GM12878 (cell line): ENCODE data around the gene NME7. TPM values are rescaled to one million over a fixed set of nuclear protein-coding genes. Genes with fewer than 3 reads are reported as not detected.

Source experiments
- ATAC-seq: fragments of 200-7000 bp; cut with Tn5 transposase; 3 replicates; pipeline ENCODE4 v1.9.1; 2020; ENCODE audit warnings: mild to moderate bottlenecking, moderate library complexity
- BruUV-seq: library from RNA; stranded (reverse); fragments of 400-500 nt; replicated peaks from 2 replicates; lab custom pipeline; 2021; lab: Mats Ljungman, UMichigan
- CTCF ChIA-PET: fragments of 300-600 bp; sonication (Branson Sonifier 250); formaldehyde crosslinking; extraction: SDS; loops from one replicate; lab custom pipeline; 2021; ENCODE audit warnings: inconsistent platforms; lab: Yijun Ruan, JAX
- POLR2A ChIA-PET: fragments of 350-600 bp; formaldehyde crosslinking; extraction: SDS; loops from one replicate; lab custom pipeline; 2021; ENCODE audit warnings: inconsistent platforms; lab: Charles Lee
- RAD21 ChIA-PET: fragments of 300-600 bp; sonication (Branson Sonifier 250); formaldehyde crosslinking; loops from one replicate; lab custom pipeline; 2023; ENCODE audit warnings: antibody characterized with exemption; ENCODE audit not compliant: unreplicated experiment; lab: Charles Lee
- SMC1A ChIA-PET: fragments of 300-600 bp; sonication (Branson Sonifier 250); formaldehyde crosslinking; loops from one replicate; lab custom pipeline; 2023; ENCODE audit not compliant: unreplicated experiment, uncharacterized antibody; lab: Charles Lee
- DNase-seq: peaks from one replicate; pipeline ENCODE4 v3.0.0-alpha.2; 2011; ENCODE audit warnings: low read depth, low spot score
- FAIRE-seq: peaks from 3 replicates; lab custom pipeline; 2011; peaks lifted over from hg19 to GRCh38; lab: Jason Lieb, UNC
- H2AFZ ChIP-seq: 2 replicates; pipeline ENCODE4 v1.6.0; 2011; ENCODE audit warnings: low read depth, low read length, control low read depth; ENCODE audit not compliant: control insufficient read depth
- H3K27ac ChIP-seq: 2 replicates; pipeline ENCODE4 v1.5.1; 2011; ENCODE audit warnings: control low read depth; ENCODE audit not compliant: control insufficient read depth, insufficient read depth
- H3K27me3 ChIP-seq, 2 experiments: replicated peaks in 1 of 2; 2 replicates each; pipeline versions ENCODE4 v1.6.0 to v1.6.1; 2011; ENCODE audit warnings: low read length in 1 of 2; ENCODE audit not compliant: control insufficient read depth in 2 of 2, insufficient read depth in 2 of 2
- H3K36me3 ChIP-seq, 2 experiments: 2 replicates each; pipeline ENCODE4 v1.5.1; 2011; ENCODE audit warnings: low read length in 1 of 2; ENCODE audit not compliant: control insufficient read depth in 2 of 2, insufficient read depth in 2 of 2
- H3K4me1 ChIP-seq: 2 replicates; pipeline ENCODE4 v1.6.1; 2011; ENCODE audit warnings: mild to moderate bottlenecking, low read length, moderate library complexity, mixed read lengths; ENCODE audit not compliant: control insufficient read depth, insufficient read depth
- H3K4me2 ChIP-seq: 2 replicates; pipeline ENCODE4 v1.6.0; 2011; ENCODE audit warnings: control low read depth; ENCODE audit not compliant: control insufficient read depth, insufficient read depth
- H3K4me3 ChIP-seq: fragments of 200-600 bp; sonication (generic); 2 replicates; pipeline ENCODE4 v1.5.1; 2016
- H3K79me2 ChIP-seq: 2 replicates; pipeline ENCODE4 v1.6.0; 2011; ENCODE audit warnings: low read length; ENCODE audit not compliant: control insufficient read depth, insufficient read depth
- H3K9ac ChIP-seq: 2 replicates; pipeline ENCODE4 v1.8.0; 2011; ENCODE audit warnings: low read length, control low read depth, mixed read lengths; ENCODE audit not compliant: control insufficient read depth, insufficient read depth
- H3K9me3 ChIP-seq: replicated peaks from 3 replicates; pipeline ENCODE4 v1.5.1; 2011; ENCODE audit warnings: mild to moderate bottlenecking, low read length; ENCODE audit not compliant: control insufficient read depth, insufficient read depth
- H4K20me1 ChIP-seq: 2 replicates; pipeline ENCODE4 v1.6.0; 2011; ENCODE audit not compliant: control insufficient read depth, insufficient read depth
- ASH2L ChIP-seq: fragments of 300-600, 200-600 bp; sonication (generic); IDR thresholded peaks from 2 replicates; pipeline ENCODE4 v1.6.1; 2017; ENCODE audit warnings: low read depth, mild to moderate bottlenecking, borderline replicate concordance
- ATF3 ChIP-seq: IDR thresholded peaks from 2 replicates; pipeline ENCODE4 v1.6.1; 2011; ENCODE audit warnings: low read depth, mild to moderate bottlenecking, low read length, moderate library complexity, borderline replicate concordance; ENCODE audit errors: extremely low read depth
- CBX5 ChIP-seq: sonication (generic); IDR thresholded peaks from 2 replicates; pipeline ENCODE4 v1.6.1; 2016; ENCODE audit warnings: low read depth, moderate library complexity, mild to moderate bottlenecking, inconsistent platforms
- CTCF ChIP-seq, 3 experiments: IDR thresholded peaks in 2 of 3; conservative IDR thresholded peaks in 1 of 3; 2 replicates each; pipeline ENCODE4 v1.5.1; 2011; ENCODE audit warnings: low read depth in 3 of 3, low read length in 3 of 3, mild to moderate bottlenecking in 3 of 3, control low read depth in 2 of 3, moderate library complexity in 2 of 3, inconsistent platforms in 1 of 3, mixed read lengths in 1 of 3; ENCODE audit not compliant: control insufficient read depth in 2 of 3, insufficient read depth in 1 of 3; ENCODE audit errors: extremely low read depth in 1 of 3
- EED ChIP-seq: sonication (generic); IDR thresholded peaks from 2 replicates; pipeline ENCODE4 v1.6.1; 2016; ENCODE audit warnings: antibody characterized with exemption, low read depth
- HDAC2 ChIP-seq: fragments of 200-600 bp; sonication (generic); IDR thresholded peaks from 2 replicates; pipeline ENCODE4 v1.6.1; 2017
- HDGF ChIP-seq: fragments of 450-650 bp; IDR thresholded peaks from 2 replicates; pipeline ENCODE4 v1.6.1; 2016; ENCODE audit warnings: antibody characterized with exemption
- MEF2B ChIP-seq: fragments of 450-650 bp; IDR thresholded peaks from 2 replicates; pipeline ENCODE4 v1.6.1; 2018; ENCODE audit warnings: mild to moderate bottlenecking, moderate library complexity; ENCODE audit not compliant: partially characterized antibody, poor library complexity, severe bottlenecking
- MYB ChIP-seq: fragments of 150-350 bp; IDR thresholded peaks from 2 replicates; pipeline ENCODE4 v1.6.1; 2014; ENCODE audit warnings: mild to moderate bottlenecking, low read depth, low read length, borderline replicate concordance
- NKRF ChIP-seq: fragments of 450-650 bp; conservative IDR thresholded peaks from 2 replicates; pipeline ENCODE4 v1.6.1; 2017; ENCODE audit warnings: mild to moderate bottlenecking, moderate library complexity
- NR2C2 ChIP-seq: IDR thresholded peaks from 2 replicates; pipeline ENCODE4 v1.6.1; 2011; ENCODE audit warnings: borderline replicate concordance, low read depth; ENCODE audit not compliant: control insufficient read depth, insufficient read length
- ZBTB33 ChIP-seq: fragments of 450-650 bp; IDR thresholded peaks from 2 replicates; pipeline ENCODE4 v1.6.1; 2017; ENCODE audit warnings: mild to moderate bottlenecking
- ZNF207 ChIP-seq: fragments of 450-650 bp; IDR thresholded peaks from 2 replicates; pipeline ENCODE4 v1.6.1; 2014; ENCODE audit warnings: antibody characterized with exemption, mild to moderate bottlenecking, borderline replicate concordance
- ZNF217 ChIP-seq: fragments of 450-650 bp; IDR thresholded peaks from 2 replicates; pipeline ENCODE4 v1.6.1; 2017; ENCODE audit warnings: antibody characterized with exemption, mild to moderate bottlenecking
- ZNF274 ChIP-seq: IDR thresholded peaks from one replicate; pipeline ENCODE4 v1.8.0; 2011; ENCODE audit not compliant: insufficient read length, insufficient read depth
- in situ Hi-C: fragments of 300-500 bp; cut with MboI; formaldehyde crosslinking; loops from 9 replicates; pipeline ENCODE4 v1.14.3; 2018; ENCODE audit warnings: mixed read lengths
- intact Hi-C: fragments of 100-400 bp; cut with micrococcal nuclease; formaldehyde crosslinking; loops from one replicate; pipeline ENCODE4 v1.14.2; 2022; ENCODE audit not compliant: unreplicated experiment
- polyA plus RNA-seq, 11 experiments: library from polyadenylated mRNA; depleted of rRNA in 4 of 11; unstranded in 6 of 11; stranded (reverse) in 5 of 11; fragments of >200 nt; fragmentation: Nextera tagmentation in 4 of 11; fragmentation: Illumina TruSeq in 1 of 11; extraction: Ambion mirVana in 4 of 11; extraction: Trizol in 1 of 11; gene quantifications; 1 replicate in 1 of 11; 2 replicates in 10 of 11; pipeline versions ENCODE4 v1.2.1 to v1.2.3, GENCODE V29; 2011 to 2016; ENCODE audit warnings: inconsistent platforms in 2 of 11, missing spikeins in 2 of 11, low read depth in 1 of 11
- total RNA-seq, 4 experiments: library from RNA; depleted of rRNA in 3 of 4; stranded (reverse); fragments of >200 nt in 3 of 4; fragmentation: Illumina TruSeq in 1 of 4; extraction: Trizol in 1 of 4; gene quantifications; 2 replicates each; pipeline versions ENCODE4 v1.2.1 to v1.2.3, GENCODE V29; 2013 to 2021

The NME7 gene
- total and polyA plus RNA-seq, 10 of the 15 experiments (the other 5 are each of a cell fraction or from before 2014, with no cell fraction given): 1.5 to 15.6 (median 7.2) TPM

GRCh38 chr1:169316556-169316955, 51.0 kb downstream of the NME7 start:
- Histone ChIP-seq H3K4me1 (no peaks in the 10 kb centered on the region), H3K9ac (no peak overlapping the region), H3K4me2 (no peak overlapping the region), H3K9me3 (no peaks in the 10 kb centered on the region), H4K20me1 (no peaks in the 10 kb centered on the region), H3K27ac (no peak overlapping the region), H2AFZ (no peak overlapping the region), H3K4me3 (no peak overlapping the region), H3K79me2 (no peaks in the 10 kb centered on the region), H3K36me3 (no peaks in the 10 kb centered on the region), H3K27me3 (no peaks in the 10 kb centered on the region)
- ChIA-PET SMC1A (no interaction called here), CTCF (no interaction called here), RAD21 (no interaction called here), POLR2A (no interaction called here)
- intact Hi-C loops (no loop called here), in situ Hi-C loops (no loop called here)
- FAIRE-seq (no peak), ATAC-seq (no peak), DNase-seq (no peak)
- no TSS peak for BruUV-seq
- TF ChIP-seq EED: no peak
- TF ChIP-seq ATF3: no peak
- TF ChIP-seq NR2C2: no peak
- no peak for TF ChIP-seq ZBTB33
- TF ChIP-seq ZNF217: no peak
- TF ChIP-seq ASH2L: no peak
- TF ChIP-seq ZNF274: no peak
- TF ChIP-seq ZNF207: no peak
- no peak for TF ChIP-seq NKRF
- TF ChIP-seq HDAC2: no peak
- TF ChIP-seq MEF2B: no peak
- no peak for TF ChIP-seq CBX5
- TF ChIP-seq HDGF: no peak
- no peak for TF ChIP-seq CTCF (IDR thresholded peaks at IDR 0.05 in 2 of 3, conservative IDR thresholded peaks at IDR 0.05 in 1 of 3; ENCODE audit: control insufficient read depth in 2 of 3, extremely low read depth in 1 of 3, insufficient read depth in 1 of 3, low read depth in 3 of 3, low read length in 3 of 3)
- no peak for TF ChIP-seq MYB
